Ecto neural progenitor cell (in vitro differentiated cells): ENCODE data around the gene GNGT1.
"Not testable (repeated sequence)": the region's sequence is repeated elsewhere in the genome, so short reads cannot be mapped to it uniquely, and the experiment has no call there.

ENCODE experiments used
- DNase-seq: peaks from one replicate; pipeline ENCODE4 v3.0.0-alpha.2; 2018; ENCODE audit warnings: low spot score

The GNGT1 gene

GRCh38 chr7:93910076-93910994 lies 4.0 kb downstream of the GNGT1 start:
- DNase-seq = no peak

GRCh38 chr7:93911242-93911641 lies 4.9 kb downstream of the GNGT1 start:
- not testable (repeated sequence) for DNase-seq

- not testable (repeated sequence) for DNase-seq
These were observed 5.3 kb downstream of the GNGT1 start for GRCh38 chr7:93911661-93912060.

DNA sequence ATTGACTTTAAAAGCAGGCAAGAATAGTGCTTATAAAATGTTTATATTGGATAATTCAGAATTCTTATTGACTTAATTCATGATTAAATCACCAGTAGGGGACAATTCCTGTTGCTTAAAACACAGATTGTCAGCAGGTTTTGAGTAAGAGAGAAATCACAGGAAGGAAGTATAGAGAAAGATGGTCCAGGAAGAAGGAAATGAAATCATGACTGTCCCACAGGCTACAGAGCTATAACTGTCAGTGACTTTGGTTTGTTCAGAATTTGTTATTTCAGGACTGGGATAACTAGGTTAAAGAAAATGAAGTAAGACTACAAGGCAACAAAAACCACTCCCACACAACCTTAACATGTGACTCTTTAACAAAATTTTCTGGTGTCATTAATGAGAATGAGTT lies 6.8 kb downstream of the GNGT1 start:
- DNase-seq = no peak

- no peak for DNase-seq
These were observed 8.3 kb downstream of the GNGT1 start for GRCh38 chr7:93914581-93915066.

DNA sequence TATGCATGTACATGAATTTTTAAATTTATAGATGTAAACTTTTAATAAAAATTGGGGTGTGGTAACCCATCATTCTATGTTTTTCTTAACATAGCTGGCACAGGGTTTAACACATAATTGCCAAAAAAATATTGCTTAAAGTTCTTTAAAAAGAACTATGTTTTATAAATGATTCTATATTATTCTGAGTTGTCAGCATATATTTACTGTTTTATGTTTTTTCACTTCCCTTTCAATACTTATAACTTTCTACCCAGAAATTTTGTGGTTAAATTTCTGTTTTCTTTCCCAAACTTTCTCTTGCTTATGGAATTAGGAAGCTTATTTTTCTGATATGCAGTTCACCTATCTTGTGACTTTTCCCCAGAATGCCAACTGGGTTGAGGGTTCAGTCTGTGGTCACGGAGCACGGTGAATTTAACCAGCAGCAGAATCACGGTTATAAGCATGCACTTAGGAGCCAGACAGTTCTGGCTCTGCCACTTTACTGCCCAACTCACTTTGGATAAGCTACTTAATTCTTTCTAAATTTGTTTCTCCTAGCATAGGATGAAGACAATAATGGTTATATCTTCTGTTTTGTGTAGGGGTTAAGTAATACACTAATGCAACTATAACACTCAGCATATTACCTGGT lies 9.0 kb downstream of the GNGT1 start:
- DNase-seq = not testable (repeated sequence)

- not testable (repeated sequence) for DNase-seq
These were observed 9.5 kb downstream of the GNGT1 start for GRCh38 chr7:93915888-93916287.

DNA sequence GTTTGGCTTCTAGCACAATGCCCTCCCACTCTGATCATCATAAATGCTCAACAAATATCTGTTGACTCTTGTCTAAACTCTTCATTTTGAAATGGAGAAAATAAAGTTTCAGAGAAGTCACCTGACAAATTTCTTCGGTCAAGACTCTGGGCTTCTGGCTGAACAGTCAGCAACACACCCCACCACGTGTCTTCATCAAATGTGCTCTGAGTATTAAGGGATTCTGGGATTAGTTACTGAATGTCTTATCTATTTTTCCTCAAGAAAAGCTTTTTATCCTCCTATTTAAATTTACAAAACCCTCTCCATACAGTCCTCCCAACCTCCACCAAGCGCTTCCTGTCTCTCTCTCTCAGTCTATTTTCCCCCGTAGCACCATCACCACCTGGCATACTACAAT lies 9.9 kb downstream of the GNGT1 start:
- DNase-seq = not testable (repeated sequence)

DNA sequence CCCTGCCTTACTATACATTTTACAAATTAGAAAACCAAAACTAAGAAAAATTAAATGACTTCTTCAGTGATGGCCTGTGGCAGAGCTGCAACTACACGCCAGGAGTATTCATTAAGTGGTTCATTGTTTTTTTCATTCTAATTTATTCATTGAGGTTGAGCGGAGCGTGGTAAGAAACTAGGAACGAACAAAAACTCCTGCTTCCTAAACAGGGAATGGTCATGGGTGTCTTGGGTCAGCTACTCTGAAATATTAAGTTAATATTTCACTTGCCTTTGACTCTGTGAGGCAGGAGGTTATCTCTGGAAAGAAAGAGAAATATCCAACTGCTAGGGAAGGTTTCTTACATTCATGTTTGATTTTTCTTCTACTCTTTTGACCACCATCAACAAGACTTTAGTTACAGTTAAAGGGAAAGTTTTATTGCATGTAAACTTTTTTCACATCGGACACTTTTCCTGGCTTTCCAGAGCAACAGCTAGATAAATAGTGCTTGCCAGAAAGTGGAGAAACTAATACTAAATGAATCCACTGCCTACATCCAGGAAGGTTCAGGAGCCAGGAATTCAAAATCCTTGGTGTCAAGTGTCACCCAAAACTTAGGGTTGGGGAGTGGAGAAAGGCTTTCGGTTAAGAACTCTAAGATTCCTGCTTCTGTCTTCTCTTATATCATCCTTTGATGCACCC lies 14.3 kb downstream of the GNGT1 start:
- DNase-seq = no peak

DNA sequence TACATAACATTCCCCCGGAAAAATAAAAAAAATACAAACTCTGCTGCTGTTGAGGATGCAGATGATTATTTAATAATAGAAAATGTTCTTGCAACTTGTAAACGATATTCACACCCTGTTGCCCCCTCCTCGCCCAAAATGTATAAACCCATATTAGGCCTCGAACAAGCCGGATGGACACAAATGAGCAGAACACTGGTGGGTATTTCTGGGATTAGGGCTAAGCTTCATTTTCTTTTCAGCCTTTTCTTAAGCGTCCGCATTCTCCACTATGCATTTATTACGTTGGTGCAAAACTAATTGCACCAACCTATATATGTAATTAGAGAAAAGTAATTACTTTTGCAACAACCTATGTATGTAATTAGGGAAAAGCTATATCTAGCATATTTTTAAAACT lies 14.8 kb downstream of the GNGT1 start:
- DNase-seq = no peak

- peak; percentile 76 for DNase-seq
These were observed 15.5 kb downstream of the GNGT1 start, which contains the start of gene GNG11 for GRCh38 chr7:93921607-93922566. Gene GNG11, plus strand, starts transcription at chr7:93921735. Its CDS starts 403 bp downstream, at chr7:93922138.

GRCh38 chr7:93923296-93923695 lies 16.9 kb downstream of the GNGT1 start:
- DNase-seq = no peak

DNA sequence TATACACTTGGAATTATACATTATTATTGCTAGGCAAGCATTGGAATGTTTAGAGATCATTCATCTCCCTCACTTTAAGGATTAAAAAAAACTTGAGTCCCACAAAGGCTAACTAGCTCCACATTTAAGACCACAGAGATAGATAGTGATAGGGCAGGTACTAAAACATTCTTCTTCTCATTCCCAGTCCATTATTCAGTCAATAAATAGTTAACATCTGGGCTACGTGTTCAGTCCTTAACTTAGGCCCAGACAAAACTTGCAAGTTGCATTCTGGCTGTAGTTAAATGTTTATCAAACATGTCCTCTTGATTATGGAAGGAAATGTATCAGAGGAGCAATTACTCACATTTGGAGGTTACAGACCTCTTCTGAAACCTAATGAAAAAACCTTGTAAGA lies 17.6 kb downstream of the GNGT1 start:
- no peak for DNase-seq

DNA sequence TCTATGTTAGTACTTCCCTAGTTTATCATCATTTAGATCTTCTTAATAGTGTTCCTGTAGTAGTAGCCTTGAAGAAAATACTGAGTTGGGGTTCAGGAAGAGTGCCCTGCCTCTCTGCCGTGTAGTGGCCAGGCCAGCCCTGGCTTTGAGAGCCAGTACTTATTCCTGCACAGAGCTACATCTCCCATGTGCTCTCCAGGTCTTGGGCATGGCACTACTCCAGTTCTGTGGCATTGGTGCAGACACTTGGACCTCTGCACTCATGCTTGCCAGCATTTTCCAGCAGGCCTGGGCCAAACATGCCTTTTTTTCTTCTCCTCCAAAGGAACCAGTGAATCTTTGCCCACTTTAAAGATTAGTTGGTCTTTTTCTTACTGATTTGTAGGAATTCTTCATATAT lies 20.4 kb downstream of the GNGT1 start:
- DNase-seq = no peak

DNA sequence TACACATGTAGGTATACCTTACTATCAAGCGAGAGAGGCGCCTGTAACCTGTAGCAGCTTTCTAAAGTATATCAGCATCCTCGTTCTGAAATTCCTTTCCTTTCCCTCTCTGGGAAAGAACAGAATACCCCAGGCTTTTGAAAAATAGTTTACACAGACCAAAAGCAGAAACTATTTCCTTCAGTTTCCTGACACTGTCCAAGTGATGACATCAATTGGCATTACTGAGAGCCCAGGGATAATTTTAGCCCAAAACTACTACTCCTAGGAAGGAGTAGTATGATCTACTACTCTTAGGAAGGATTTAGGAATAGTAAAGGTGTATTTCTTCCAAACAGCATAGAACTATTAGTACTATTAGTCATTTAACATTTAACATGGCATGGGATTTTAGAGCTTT lies 21.2 kb downstream of the GNGT1 start:
- no peak for DNase-seq

GRCh38 chr7:93931655-93932054 lies 25.3 kb downstream of the GNGT1 start:
- DNase-seq = no peak

DNA sequence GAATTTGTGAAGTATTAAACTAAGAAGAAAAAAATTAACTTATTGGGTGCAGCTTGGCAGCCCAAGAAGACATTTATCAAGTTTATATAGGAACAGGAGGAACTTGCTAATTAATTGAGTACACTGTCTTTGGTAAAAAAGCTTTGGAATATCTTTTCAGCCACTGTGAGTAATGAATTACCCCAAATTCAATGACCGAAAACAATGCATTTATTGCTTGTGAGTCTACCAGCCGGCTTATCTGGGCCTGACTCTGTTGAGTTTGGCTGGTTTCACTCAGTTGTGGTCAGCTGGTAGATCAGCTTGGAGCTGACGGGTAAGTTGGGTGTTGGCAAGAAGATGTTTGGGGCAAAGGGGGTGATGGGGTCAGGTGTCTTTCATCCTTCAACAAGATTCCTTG lies 26.8 kb downstream of the GNGT1 start:
- no peak for DNase-seq

GRCh38 chr7:93935102-93935501 lies 28.7 kb downstream of the GNGT1 start:
- DNase-seq = no peak

GRCh38 chr7:93937818-93938217 lies 31.5 kb downstream of the GNGT1 start:
- DNase-seq = no peak

DNA sequence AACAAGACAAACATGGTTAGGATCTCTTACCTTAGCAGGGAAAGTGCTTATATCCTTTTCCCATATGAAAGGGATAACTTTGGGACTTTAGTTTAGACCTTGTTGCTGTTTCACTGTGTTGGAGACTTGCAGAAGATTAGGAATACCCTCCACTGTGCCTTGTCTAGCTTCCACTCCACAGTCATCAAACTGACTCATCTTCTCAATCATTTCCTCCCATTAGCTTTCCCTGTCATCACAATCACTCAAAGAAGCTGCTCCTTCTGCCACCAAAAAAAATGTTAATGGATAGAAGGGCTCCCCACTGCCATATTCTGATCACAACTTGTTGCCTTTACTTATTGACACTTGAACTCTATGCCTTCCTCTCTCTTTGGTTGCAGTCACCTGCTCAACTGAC lies 31.9 kb downstream of the GNGT1 start:
- no peak for DNase-seq

- DNase-seq = no peak
These were observed 35.6 kb downstream of the GNGT1 start for GRCh38 chr7:93941945-93942344.
